Calu3 (cell line): ENCODE results near the gene EHMT1. TPM values are rescaled to one million over a fixed set of nuclear protein-coding genes. Genes with fewer than 3 reads are reported as not detected.

Experiments
- BruUV-seq: library from RNA; stranded (reverse); fragments of 400-500 nt; replicated peaks from 2 replicates; lab custom pipeline; 2021; lab: Mats Ljungman, UMichigan
- CTCF ChIA-PET: fragments of 300-600 bp; sonication (Branson Sonifier 250); formaldehyde crosslinking; loops from one replicate; lab custom pipeline; 2022; ENCODE audit warnings: antibody characterized with exemption; lab: Charles Lee
- DNase-seq: peaks from one replicate; pipeline ENCODE4 v3.0.0; 2022
- H3K27ac Mint-ChIP-seq: one replicate; pipeline ENCODE4 v1.8.0; 2022; ENCODE audit warnings: mixed read lengths; ENCODE audit not compliant: unreplicated experiment
- H3K27me3 Mint-ChIP-seq: one replicate; pipeline ENCODE4 v1.8.0; 2022; ENCODE audit warnings: mixed read lengths; ENCODE audit not compliant: unreplicated experiment
- H3K36me3 Mint-ChIP-seq: one replicate; pipeline ENCODE4 v1.8.0; 2022; ENCODE audit warnings: mild to moderate bottlenecking, moderate library complexity, mixed read lengths; ENCODE audit not compliant: insufficient read depth, unreplicated experiment
- H3K4me1 Mint-ChIP-seq: one replicate; pipeline ENCODE4 v1.8.0; 2022; ENCODE audit warnings: mild to moderate bottlenecking, low read depth, mixed read lengths; ENCODE audit not compliant: unreplicated experiment
- H3K4me3 Mint-ChIP-seq: one replicate; pipeline ENCODE4 v1.8.0; 2022; ENCODE audit warnings: mild to moderate bottlenecking, low read depth, moderate library complexity, mixed read lengths; ENCODE audit not compliant: unreplicated experiment
- H3K9me3 Mint-ChIP-seq: one replicate; pipeline ENCODE4 v1.8.0; 2022; ENCODE audit warnings: low read depth, mixed read lengths; ENCODE audit not compliant: unreplicated experiment
- CTCF ChIP-seq: fragments of 200-600 bp; IDR thresholded peaks from one replicate; pipeline ENCODE4 v1.8.0; 2022; ENCODE audit warnings: antibody characterized with exemption; ENCODE audit not compliant: unreplicated experiment
- intact Hi-C: fragments of 100-400 bp; cut with micrococcal nuclease; formaldehyde crosslinking; loops from one replicate; pipeline ENCODE4 v1.10.0; 2022; ENCODE audit not compliant: unreplicated experiment
- total RNA-seq: library from RNA; stranded (reverse); gene quantifications from 2 replicates; pipeline ENCODE4 v1.2.3, GENCODE V29; 2022

Gene EHMT1
- total RNA-seq, 1 experiment from 2014 or later, result 56.0 TPM

DNA sequence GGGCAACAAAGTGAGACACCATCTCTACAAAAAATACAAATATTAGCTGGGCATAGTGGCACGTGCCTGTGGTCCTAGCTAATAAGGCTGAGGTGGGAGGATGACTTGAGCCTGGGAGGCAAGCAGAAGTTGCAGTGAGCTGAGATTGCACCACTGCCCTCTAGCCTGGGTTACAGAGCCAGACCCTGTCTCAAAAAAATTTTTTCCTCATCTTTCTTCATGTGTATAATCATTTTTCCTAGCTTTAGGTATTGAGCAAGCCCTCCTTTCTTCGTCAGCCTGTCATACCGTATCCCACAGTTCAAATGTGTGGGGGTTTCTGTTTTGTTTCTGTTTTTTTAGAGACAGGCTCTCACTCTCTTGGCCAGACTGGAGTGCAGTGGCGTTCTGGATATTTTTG is 41.3 kb downstream of the EHMT1 start:
- intact Hi-C loops, result no loop called here
- H3K27me3 Mint-ChIP-seq, result no peaks in the 10 kb centered on the region
- BruUV-seq, result no TSS peak
- no peak overlapping the region for H3K4me3 Mint-ChIP-seq
- no peak for TF ChIP-seq CTCF
- H3K9me3 Mint-ChIP-seq, result no peaks in the 10 kb centered on the region
- DNase-seq, result no peak
- no peak overlapping the region for H3K27ac Mint-ChIP-seq
- CTCF ChIA-PET, result no interaction called here
- H3K4me1 Mint-ChIP-seq, result no peaks in the 10 kb centered on the region
- peaks cover 3% of the 10 kb centered on the region for H3K36me3 Mint-ChIP-seq

- no peak for TF ChIP-seq CTCF
- CTCF ChIA-PET, result interaction anchor here (1.0 kb wide), 1 partner anchor 37 kb away, joined by 3 read pairs; no protein-coding TSS in a partner anchor
Measured at GRCh38 chr9:137663584-137663983, 44.8 kb downstream of the EHMT1 start.

GRCh38 chr9:137664676-137665075 is 45.9 kb downstream of the EHMT1 start:
- Mint-ChIP-seq H3K9me3 (no peaks in the 10 kb centered on the region), H3K27me3 (no peaks in the 10 kb centered on the region), H3K4me1 (peaks cover 2% of the 10 kb centered on the region), H3K36me3 (peaks cover 10% of the 10 kb centered on the region), H3K4me3 (no peak overlapping the region), H3K27ac (no peak overlapping the region)
- intact Hi-C loops, result no loop called here
- DNase-seq, result no peak
- no TSS peak for BruUV-seq
- no peak for TF ChIP-seq CTCF
- CTCF ChIA-PET, result no interaction called here

More at GRCh38 chr9:137663584-137663983, 44.8 kb downstream of the EHMT1 start:
- Mint-ChIP-seq H3K27me3 (no peaks in the 10 kb centered on the region), H3K9me3 (no peaks in the 10 kb centered on the region), H3K27ac (no peak overlapping the region), H3K4me1 (no peaks in the 10 kb centered on the region), H3K36me3 (peaks cover 3% of the 10 kb centered on the region), H3K4me3 (no peak overlapping the region)
- intact Hi-C loops, result no loop called here
- no peak for DNase-seq
- no TSS peak for BruUV-seq

- BruUV-seq, result no TSS peak
- intact Hi-C loops, result no loop called here
- TF ChIP-seq CTCF, result no peak
- no peak overlapping the region for H3K27ac Mint-ChIP-seq
- DNase-seq, result no peak
- H3K36me3 Mint-ChIP-seq, result peaks cover 11% of the 10 kb centered on the region
- CTCF ChIA-PET, result no interaction called here
- no peaks in the 10 kb centered on the region for H3K9me3 Mint-ChIP-seq
- H3K4me1 Mint-ChIP-seq, result peaks cover 8% of the 10 kb centered on the region
- H3K4me3 Mint-ChIP-seq, result no peak overlapping the region
- no peaks in the 10 kb centered on the region for H3K27me3 Mint-ChIP-seq
Measured at GRCh38 chr9:137665226-137665625, 46.4 kb downstream of the EHMT1 start.
